ENCODE results near the gene COA7. TPM values are rescaled to one million over a fixed set of nuclear protein-coding genes. Genes with fewer than 3 reads are reported as not detected.
"Not testable (repeated sequence)": the region's sequence is repeated elsewhere in the genome, so short reads cannot be mapped to it uniquely, and the experiment has no call there.

COA7 gene
- total RNA-seq, 1 experiment from 2014 or later = 16.9 TPM

DNA sequence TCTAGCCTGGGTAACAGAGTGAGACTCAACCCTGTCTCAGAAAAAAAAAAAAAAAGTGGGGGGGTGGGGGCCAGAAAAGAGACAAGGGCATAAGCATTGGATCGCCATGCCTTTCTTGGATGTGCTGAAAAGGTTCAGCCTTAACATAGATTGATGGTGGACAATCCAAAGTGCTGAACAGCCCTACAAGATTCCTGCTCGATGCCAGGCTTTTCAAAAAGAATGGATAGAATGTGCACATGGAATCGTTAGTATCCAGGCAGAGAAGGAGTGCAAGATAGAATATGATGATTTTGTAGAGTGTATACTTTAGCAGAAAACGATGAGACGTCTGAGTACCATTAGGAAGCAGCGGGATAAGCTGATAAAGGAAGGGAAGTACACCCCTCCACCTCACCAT is 10.9 kb upstream of the COA7 start:
- H3K4me3 ChIP-seq = no peak overlapping the region
- no peaks in the 10 kb centered on the region for H3K36me3 ChIP-seq
- DNase-seq = no peak
- no peaks in the 10 kb centered on the region for H3K27me3 ChIP-seq
- H3K9me3 ChIP-seq = no peaks in the 10 kb centered on the region

DNA sequence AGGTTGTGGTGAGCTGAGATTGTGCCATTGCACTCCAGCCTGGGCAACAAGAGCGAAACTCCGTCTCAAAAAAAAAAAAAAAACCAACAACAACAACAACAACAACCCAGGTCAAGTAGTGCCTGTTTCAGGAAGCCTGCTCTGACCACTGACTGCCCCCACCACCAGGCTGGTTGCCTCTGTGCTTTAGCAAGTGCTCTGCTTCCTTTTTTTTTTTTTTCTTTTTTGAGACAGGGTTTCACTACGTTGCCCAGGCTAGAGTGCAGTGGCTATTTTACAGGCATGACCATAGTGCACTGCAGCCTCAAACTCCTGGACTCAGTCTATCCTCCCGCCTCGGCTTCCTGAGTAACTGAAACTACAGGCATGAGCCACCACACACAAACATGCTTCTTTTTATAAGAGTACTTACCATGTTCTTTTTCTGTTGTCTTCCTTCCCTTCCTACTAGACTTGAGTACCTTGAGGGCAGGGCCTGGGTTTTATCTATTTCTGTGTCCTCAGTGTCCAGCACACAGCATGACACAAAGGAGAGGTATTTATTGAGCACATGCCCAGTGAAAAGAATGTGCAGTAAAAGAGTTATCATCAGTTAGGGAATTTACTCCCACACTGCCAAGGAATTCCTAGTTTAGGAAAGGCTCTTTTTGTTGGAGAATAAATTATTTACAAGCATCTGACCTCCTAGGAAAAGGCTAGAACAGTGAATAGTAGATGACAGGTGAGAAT is 9.9 kb upstream of the COA7 start:
- no peaks in the 10 kb centered on the region for H3K36me3 ChIP-seq
- H3K9me3 ChIP-seq = no peaks in the 10 kb centered on the region
- H3K27me3 ChIP-seq = no peaks in the 10 kb centered on the region
- peak; percentile 55 for DNase-seq
- no peak overlapping the region for H3K4me3 ChIP-seq

DNA sequence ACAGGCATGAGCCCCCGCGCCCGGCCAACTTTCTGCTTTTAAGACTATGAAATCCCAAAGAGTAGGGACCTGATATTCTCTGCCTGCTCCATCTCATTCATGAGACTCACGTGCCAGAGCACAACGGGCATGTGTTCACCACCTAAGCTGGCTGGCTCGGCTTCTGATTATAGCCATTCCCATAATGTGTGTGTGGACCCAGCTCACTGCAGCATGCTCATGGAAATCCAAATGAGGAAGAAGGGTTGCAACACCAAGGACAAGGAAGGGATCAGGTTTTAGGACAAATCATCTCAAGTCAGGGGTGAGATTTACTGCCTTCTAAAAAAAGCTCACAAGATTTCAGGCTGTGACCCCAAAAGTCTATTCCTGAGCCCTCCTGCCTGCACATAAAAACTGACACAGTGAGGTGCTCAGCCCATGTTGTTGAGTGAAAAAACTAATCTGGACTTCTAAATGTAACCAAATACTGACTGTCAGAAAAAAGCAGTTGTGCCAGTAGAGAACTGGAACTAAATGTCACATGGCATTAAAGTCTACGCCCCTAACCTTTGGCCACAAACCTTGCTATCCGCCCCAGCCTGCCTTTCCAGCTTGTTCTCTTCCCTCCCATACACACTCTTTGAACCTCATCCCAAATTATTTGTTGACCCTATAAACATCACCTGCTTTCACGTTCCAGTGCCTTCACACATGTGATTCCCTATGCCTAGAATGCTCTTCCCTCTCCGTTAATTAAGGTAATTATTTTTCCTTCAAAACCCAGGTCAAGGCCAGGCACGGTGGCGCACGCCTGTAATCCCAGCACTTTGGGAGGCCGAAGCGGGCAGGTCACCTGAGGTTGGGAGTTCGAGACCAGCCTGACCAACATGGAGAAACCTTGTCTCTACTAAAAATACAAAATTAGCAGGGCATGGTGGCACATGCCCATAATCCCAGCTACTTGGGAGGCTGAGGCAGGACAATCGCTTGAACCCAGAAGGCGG is 9.1 kb upstream of the COA7 start:
- Histone ChIP-seq H3K9me3 (no peaks in the 10 kb centered on the region), H3K36me3 (no peaks in the 10 kb centered on the region), H3K27me3 (no peaks in the 10 kb centered on the region), H3K4me3 (no peak overlapping the region)
- DNase-seq = no peak

DNA sequence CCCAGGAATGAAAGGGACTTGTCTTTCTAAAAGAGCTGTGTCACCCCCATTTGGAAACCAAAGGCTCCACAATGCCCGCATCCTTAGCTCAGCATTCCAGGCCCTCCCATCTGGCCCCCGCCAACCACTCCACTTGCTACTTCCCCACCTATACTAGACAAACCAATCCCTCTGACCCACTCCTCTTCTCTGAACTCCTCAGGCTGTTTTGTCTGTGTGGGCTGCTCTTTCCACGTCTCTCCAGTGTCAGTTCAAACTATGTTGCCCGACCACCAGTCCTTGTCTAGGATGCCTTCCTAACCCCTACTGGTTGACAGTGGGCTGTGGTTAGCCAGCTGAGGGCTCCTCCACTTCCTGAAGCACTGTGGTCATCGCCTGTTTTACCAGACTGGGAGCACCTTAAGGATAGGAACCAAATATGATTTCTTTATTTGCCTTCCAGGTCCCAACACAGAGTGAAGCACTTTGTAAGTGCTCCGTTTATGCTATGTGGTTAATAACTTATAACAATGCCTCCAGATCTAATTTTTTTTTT is 8.1 kb upstream of the COA7 start:
- Histone ChIP-seq H3K4me3 (no peak overlapping the region), H3K36me3 (no peaks in the 10 kb centered on the region), H3K9me3 (no peaks in the 10 kb centered on the region), H3K27me3 (no peaks in the 10 kb centered on the region)
- DNase-seq = no peak

DNA sequence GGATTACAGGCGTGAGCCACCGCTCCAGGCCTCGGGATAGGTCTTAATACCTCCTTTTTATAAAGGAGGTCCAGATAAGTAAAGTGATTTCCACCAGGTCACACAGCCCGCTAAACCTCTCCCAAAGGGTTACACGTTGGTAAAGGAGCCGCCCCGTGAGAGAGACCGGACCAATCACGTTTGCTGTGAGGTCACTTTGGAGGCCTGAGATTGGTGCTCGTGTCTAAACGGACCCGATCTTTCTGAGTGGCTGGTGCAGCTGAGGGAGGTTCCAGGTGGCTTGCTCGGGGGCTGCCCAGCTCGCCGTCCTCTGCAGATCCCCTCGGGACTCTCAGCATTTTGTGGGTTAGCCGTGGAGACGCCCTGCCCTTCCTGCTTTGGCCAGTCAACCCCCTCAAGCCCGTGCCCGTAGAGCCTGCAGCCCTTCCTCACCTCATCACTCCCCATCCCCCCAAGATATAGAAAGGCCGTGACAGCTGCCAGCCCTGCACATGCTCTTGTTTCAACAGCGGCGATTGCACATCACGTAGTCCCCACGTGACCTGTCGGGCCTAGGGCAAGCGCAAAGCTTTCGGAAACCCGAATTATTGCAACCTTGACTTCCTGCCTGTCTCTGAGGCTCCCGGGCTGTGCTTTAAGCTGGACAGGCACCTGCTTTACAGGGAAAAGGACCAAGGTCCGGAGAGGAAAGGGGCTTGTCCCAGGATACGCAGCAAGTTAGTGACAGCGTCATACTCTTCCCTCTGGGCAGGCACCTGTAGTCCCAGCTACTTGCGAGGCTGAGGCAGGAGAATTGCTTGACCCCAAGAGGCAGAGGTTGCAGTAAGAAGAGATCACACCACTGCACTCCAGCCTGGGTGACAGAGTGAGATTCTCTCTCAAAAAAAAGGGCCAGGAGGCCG is 5.0 kb upstream of the COA7 start:
- peak; percentile 74 for DNase-seq
- Histone ChIP-seq H3K9me3 (no peaks in the 10 kb centered on the region), H3K27me3 (no peaks in the 10 kb centered on the region), H3K4me3 (peak overlapping the region; percentile 42), H3K36me3 (no peaks in the 10 kb centered on the region)

DNA sequence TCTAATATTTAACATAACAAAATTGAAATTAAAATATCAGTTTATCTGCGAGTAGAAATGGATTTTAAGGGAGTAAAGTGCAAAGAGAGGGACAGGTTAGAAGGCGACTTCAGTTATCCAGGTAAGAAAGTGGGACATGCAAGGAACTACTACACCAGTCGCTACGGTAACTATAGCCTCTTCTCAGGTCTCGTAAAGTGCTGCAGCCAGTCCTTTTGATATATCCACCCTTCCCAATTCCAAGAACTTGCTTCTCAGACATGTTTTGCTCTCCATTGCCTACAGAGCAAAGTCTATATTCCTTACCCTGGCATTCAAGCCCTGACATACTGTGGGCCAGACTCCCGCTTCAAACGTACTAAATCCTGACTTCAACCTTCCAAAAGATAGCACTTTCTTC is 2.5 kb downstream of the COA7 start:
- no peak for DNase-seq
- H3K27me3 ChIP-seq = no peaks in the 10 kb centered on the region
- H3K9me3 ChIP-seq = no peaks in the 10 kb centered on the region
- no peak overlapping the region for H3K4me3 ChIP-seq
- H3K36me3 ChIP-seq = peaks cover 31% of the 10 kb centered on the region

DNA sequence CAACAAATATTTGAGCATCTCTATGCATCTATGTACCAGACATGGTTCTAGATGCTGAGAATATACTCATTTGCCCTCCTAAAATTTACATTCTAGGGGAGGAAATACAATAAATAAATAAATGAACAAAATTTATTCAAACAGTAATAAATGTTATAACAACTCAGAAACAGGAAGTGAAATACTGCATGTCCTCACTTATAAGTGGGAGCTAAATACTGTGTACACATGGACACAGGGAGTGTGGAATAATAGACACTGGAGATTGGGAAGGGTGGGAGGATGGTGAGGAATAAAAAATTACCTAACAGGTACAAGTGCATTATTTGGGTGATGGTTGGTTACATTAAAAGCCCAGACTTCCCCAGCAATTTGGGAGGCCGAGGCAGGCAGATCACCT is 4.3 kb downstream of the COA7 start:
- H3K36me3 ChIP-seq = peaks cover 39% of the 10 kb centered on the region
- no peak for DNase-seq
- H3K27me3 ChIP-seq = no peaks in the 10 kb centered on the region
- no peak overlapping the region for H3K4me3 ChIP-seq
- H3K9me3 ChIP-seq = no peaks in the 10 kb centered on the region

DNA sequence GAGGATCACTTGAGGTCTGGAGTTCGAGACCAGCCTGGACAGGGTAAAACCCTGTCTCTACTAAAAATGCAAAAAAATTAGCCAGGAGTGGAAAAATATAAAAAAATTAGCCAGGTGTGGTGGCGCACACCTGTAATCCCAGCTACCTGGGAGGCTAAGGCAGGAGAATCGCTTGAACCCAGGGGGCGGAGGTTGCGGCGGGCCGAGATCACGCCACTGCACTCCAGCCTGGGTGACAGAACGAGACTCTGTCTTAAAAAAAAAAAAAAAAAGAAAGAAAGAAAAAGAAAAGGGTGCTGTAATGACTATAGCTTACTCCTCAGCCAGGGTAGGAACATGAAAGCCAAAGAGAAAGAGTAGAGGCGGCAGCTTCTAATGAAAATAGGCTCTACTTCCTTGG is 4.8 kb downstream of the COA7 start:
- not testable (repeated sequence) for DNase-seq, H3K9me3 ChIP-seq, H3K4me3 ChIP-seq, H3K27me3 ChIP-seq
- peaks cover 44% of the 10 kb centered on the region for H3K36me3 ChIP-seq

DNA sequence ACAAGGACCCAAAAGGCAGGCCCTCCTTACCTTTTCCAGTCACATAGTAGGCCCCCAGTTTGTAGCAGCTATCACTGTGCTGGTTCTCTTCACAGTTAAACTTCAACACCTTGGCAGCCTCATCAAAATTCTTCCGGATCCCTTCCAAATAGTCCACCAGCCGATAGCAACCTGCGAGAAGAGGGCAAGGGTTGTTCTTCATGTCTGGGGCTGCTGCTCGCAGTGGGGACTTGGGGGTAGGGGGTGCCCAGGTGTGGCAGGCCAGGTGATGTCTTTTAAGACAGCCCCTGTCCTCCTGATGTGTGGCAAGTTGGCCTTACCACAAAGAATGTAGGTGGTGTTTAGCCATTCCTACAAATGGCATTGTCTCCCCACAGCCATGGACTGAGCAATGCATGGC is 5.5 kb downstream of the COA7 start:
- no peak for DNase-seq
- Histone ChIP-seq H3K27me3 (no peaks in the 10 kb centered on the region), H3K9me3 (no peaks in the 10 kb centered on the region), H3K4me3 (no peak overlapping the region), H3K36me3 (peaks cover 50% of the 10 kb centered on the region)

DNA sequence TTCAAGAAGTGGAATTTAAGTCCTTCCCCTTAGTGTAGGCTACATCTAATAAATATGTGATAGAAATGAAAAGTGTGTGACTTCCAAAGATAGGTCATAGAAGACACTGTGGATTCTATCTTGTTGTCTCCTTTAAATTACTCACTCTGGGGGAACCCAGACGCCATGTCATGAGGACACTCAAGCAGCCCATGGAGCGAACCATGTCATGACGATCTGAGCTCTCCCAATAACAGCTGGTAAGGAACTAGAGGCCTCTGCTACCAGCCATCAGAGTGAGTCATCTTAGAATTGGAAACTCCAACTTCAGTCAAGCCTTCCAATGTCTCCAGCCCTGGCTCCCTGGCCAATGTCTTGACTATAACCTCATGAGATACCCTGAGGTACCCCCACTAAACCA is 6.3 kb downstream of the COA7 start:
- H3K36me3 ChIP-seq = peaks cover 58% of the 10 kb centered on the region

DNA sequence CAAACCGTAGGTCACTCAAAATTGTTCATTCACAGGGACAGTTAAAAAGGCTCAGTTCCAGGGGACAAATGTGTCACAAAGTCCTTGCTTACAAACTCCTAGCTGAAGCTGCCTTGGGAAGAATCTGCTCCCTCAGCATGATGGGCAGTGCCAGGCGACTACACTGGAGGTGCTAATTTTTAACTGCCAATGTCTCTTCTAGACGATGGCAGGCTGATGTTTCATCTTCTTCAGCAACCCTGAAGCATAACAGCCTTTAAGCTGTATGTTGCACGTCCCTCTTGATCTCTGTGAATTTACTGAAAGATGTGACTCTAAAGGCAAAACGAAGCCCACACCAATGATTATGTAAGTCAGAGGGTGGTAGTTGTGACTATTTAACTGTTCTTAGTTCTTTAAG is 11.3 kb downstream of the COA7 start:
- Histone ChIP-seq H3K9me3 (no peaks in the 10 kb centered on the region), H3K27me3 (no peaks in the 10 kb centered on the region), H3K36me3 (peaks cover 61% of the 10 kb centered on the region), H3K4me3 (no peak overlapping the region)
- no peak for DNase-seq

More for the DNA sequence above, 6.3 kb downstream of the COA7 start:
- H3K9me3 ChIP-seq = no peaks in the 10 kb centered on the region
- no peak overlapping the region for H3K4me3 ChIP-seq
- DNase-seq = no peak
- H3K27me3 ChIP-seq = no peaks in the 10 kb centered on the region

DNA sequence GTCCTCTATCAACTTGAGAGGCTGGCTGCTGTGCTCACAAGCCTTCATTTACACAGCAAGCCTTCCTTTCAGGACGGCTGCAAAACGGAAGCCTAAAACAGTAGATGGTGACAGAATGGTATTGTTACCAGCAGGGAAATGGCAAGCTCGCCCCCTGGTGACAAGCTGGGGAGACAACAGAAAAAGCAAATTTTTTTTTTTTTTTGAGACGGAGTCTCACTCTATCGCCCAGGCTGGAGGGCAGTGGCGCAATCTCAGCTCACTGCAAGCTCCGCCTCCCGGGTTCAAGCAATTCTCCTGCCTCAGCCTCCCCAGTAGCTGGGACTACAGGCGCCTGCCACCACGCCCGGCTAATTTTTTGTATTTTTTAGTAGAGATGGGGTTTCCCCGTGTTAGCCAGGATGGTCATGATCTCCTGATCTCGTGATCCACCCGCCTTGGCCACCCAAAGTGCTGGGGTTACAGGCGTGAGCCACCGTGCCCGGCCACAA is 11.8 kb downstream of the COA7 start:
- H3K36me3 ChIP-seq = peaks cover 58% of the 10 kb centered on the region

DNA sequence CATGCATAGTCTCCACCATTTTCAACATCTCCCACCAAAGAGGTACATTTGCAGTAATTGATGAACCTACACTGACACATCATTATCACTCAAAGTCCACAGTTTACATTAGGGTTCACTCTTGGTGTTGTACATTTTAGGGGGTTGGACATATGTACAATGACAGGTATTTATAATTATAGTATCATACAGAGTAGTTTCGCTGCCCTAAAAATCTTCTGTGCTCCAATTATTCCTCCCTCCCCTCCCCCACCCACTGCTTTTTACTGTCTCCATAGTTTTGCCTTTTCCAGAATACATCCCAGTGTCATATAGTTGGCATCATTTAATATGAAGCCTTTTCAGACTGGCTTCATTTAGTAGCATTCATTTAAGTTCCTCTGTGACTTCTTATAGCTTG is 13.6 kb downstream of the COA7 start:
- peaks cover 47% of the 10 kb centered on the region for H3K36me3 ChIP-seq
- DNase-seq = no peak
- no peaks in the 10 kb centered on the region for H3K9me3 ChIP-seq
- H3K27me3 ChIP-seq = no peaks in the 10 kb centered on the region
- no peak overlapping the region for H3K4me3 ChIP-seq

More for the DNA sequence above, 11.8 kb downstream of the COA7 start:
- H3K4me3 ChIP-seq, H3K9me3 ChIP-seq, H3K27me3 ChIP-seq: not testable (repeated sequence)
- peak; percentile 31 for DNase-seq

DNA sequence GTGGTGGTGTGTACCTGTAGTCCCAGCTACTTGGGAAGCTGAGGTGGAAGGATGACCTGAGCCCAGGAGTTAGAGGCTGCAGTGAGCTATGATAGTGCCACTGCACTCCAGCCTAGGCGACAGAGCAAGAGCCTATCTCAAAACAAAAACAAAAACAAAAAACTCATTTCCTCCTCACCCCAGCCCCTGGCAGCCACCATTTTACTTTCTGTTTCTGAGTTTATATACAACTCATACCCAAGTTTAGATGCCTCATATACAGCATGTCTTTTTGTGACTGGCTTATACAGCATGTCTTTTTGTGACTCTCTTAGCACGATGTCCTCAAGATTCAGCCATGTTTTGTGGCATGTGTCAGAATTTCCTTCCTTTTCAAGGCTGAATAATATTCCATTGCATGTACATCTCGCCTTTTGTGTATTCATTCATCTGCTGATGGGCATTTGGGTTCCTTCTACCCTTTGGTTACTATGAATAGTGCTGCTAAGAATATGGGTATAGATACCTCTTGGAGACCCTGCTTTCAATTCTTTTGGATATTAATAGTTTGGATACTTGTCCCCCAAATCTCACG is 14.7 kb downstream of the COA7 start:
- no peak for DNase-seq
- Histone ChIP-seq H3K27me3 (no peaks in the 10 kb centered on the region), H3K4me3 (no peak overlapping the region), H3K36me3 (peaks cover 42% of the 10 kb centered on the region), H3K9me3 (no peaks in the 10 kb centered on the region)

DNA sequence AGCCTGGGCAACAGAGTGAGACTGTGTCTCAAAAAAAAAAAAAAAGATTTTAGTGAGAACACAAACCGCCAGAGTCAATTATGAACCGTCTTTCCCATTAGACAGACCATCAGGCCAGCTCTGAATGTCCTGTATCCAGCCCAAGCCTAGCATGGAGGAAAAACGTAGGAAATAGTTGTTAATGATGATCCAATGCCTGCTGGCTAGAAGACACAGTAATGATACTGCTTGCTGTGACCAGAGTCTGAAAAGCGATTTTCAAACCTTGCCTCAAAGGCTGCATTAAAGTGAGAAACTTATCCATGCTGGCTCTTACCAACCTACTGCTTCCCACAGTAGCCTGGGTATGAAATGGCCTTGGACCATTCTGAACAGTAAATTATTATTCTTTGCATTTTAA is 17.0 kb downstream of the COA7 start:
- no peak overlapping the region for H3K4me3 ChIP-seq
- DNase-seq = no peak
- no peaks in the 10 kb centered on the region for H3K9me3 ChIP-seq
- H3K27me3 ChIP-seq = no peaks in the 10 kb centered on the region
- peaks cover 20% of the 10 kb centered on the region for H3K36me3 ChIP-seq

DNA sequence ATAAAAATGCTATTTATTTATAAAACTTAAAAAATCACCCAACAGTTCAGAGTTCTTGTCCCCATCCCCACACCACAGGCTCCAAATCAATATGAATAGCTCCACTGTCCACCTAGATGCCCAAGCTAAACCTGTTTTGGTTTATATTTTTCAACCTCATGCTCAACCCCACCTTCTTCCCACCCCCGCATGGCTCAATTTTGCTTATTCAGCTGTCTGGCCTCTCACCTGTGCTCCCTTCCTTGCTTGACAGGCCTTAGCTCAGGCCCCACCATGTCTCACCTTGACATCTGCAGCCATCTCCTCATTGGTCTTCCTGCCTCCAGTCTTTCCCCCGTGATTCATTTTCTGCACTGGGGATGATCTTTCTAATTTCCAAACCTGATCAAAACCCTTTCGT is 17.8 kb downstream of the COA7 start:
- H3K4me3 ChIP-seq = no peak overlapping the region
- H3K36me3 ChIP-seq = peaks cover 12% of the 10 kb centered on the region
- no peak for DNase-seq
- no peaks in the 10 kb centered on the region for H3K27me3 ChIP-seq
- H3K9me3 ChIP-seq = no peaks in the 10 kb centered on the region

Data from MG63 (cell line).